WTC11 (cell line): Measurements from ENCODE around the gene FZD7. TPM values are rescaled to one million over a fixed set of nuclear protein-coding genes. Genes with fewer than 3 reads are reported as not detected.

Source experiments
- ATAC-seq: fragments of 200-7000 bp; cut with Tn5 transposase; 2 replicates; pipeline ENCODE4 v1.10.0; 2021; ENCODE audit warnings: mild to moderate bottlenecking, moderate library complexity
- CTCF ChIA-PET: fragments of 300-600 bp; sonication (Branson Sonifier 250); formaldehyde crosslinking; loops from one replicate; lab custom pipeline; 2021; ENCODE audit warnings: antibody characterized with exemption; lab: Charles Lee
- POLR2A ChIA-PET: fragments of 350-600 bp; sonication (Branson Sonifier 250); formaldehyde crosslinking; loops from one replicate; lab custom pipeline; 2021; ENCODE audit warnings: antibody characterized with exemption; lab: Charles Lee
- DNase-seq: peaks from one replicate; pipeline ENCODE4 v3.0.0; 2021; ENCODE audit warnings: low spot score
- H3K27ac Mint-ChIP-seq: 2 replicates; pipeline ENCODE4 v1.8.0; 2021; ENCODE audit warnings: mixed read lengths
- H3K27me3 Mint-ChIP-seq: 2 replicates; pipeline ENCODE4 v1.8.0; 2021; ENCODE audit warnings: low read depth, mild to moderate bottlenecking, moderate library complexity, mixed read lengths
- H3K36me3 Mint-ChIP-seq: 2 replicates; pipeline ENCODE4 v1.8.0; 2021; ENCODE audit warnings: mixed read lengths
- H3K4me1 Mint-ChIP-seq: 2 replicates; pipeline ENCODE4 v1.8.0; 2022; ENCODE audit warnings: mixed read lengths
- H3K4me3 Mint-ChIP-seq: 2 replicates; pipeline ENCODE4 v1.8.0; 2021; ENCODE audit warnings: mild to moderate bottlenecking, moderate library complexity, mixed read lengths
- H3K9me3 Mint-ChIP-seq: 2 replicates; pipeline ENCODE4 v1.8.0; 2021; ENCODE audit warnings: mixed read lengths
- ARID4B ChIP-seq: sonication (generic); formaldehyde crosslinking; IDR thresholded peaks from 2 replicates; pipeline ENCODE4 v1.8.0; 2023; ENCODE audit warnings: missing genetic modification reagents, mild to moderate bottlenecking, borderline replicate concordance
- ATF2 ChIP-seq: sonication (generic); formaldehyde crosslinking; IDR thresholded peaks from 2 replicates; pipeline ENCODE4 v1.8.1; 2022; ENCODE audit warnings: low read depth, missing genetic modification reagents, borderline replicate concordance
- CREM ChIP-seq: sonication (generic); formaldehyde crosslinking; IDR thresholded peaks from 2 replicates; pipeline ENCODE4 v1.8.1; 2022; ENCODE audit warnings: mild to moderate bottlenecking, missing genetic modification reagents, moderate library complexity
- EMX1 ChIP-seq: fragments of 250-450 bp; sonication (Bioruptor Pico); IDR thresholded peaks from 2 replicates; pipeline ENCODE4 v1.8.0; 2021; ENCODE audit warnings: mild to moderate bottlenecking
- FOXP1 ChIP-seq: sonication (generic); formaldehyde crosslinking; IDR thresholded peaks from 2 replicates; pipeline ENCODE4 v1.8.0; 2022; ENCODE audit warnings: missing genetic modification reagents, mild to moderate bottlenecking, moderate library complexity, borderline replicate concordance
- FOXP4 ChIP-seq: sonication (generic); formaldehyde crosslinking; IDR thresholded peaks from 2 replicates; pipeline ENCODE4 v1.8.0; 2022; ENCODE audit warnings: mild to moderate bottlenecking, missing genetic modification reagents
- HMGXB4 ChIP-seq: sonication (generic); formaldehyde crosslinking; IDR thresholded peaks from 2 replicates; pipeline ENCODE4 v1.8.1; 2023; ENCODE audit warnings: mild to moderate bottlenecking, moderate library complexity, missing genetic modification reagents
- IRF2 ChIP-seq: sonication (generic); formaldehyde crosslinking; IDR thresholded peaks from 2 replicates; pipeline ENCODE4 v1.8.0; 2022; ENCODE audit warnings: low read depth, missing genetic modification reagents, borderline replicate concordance
- JUN ChIP-seq: sonication (generic); formaldehyde crosslinking; IDR thresholded peaks from 2 replicates; pipeline ENCODE4 v1.8.0; 2023; ENCODE audit warnings: mild to moderate bottlenecking, missing genetic modification reagents
- MXD4 ChIP-seq: fragments of 250-450 bp; sonication (Bioruptor Pico); IDR thresholded peaks from 2 replicates; pipeline ENCODE4 v1.8.0; 2021; ENCODE audit warnings: mild to moderate bottlenecking, moderate library complexity, borderline replicate concordance
- NFATC4 ChIP-seq: fragments of 250-450 bp; sonication (Bioruptor Pico); IDR thresholded peaks from 2 replicates; pipeline ENCODE4 v1.9.0; 2021; ENCODE audit warnings: mild to moderate bottlenecking
- OVOL2 ChIP-seq: fragments of 250-450 bp; sonication (Bioruptor Pico); IDR thresholded peaks from 2 replicates; pipeline ENCODE4 v1.9.0; 2021; ENCODE audit warnings: mild to moderate bottlenecking, borderline replicate concordance
- TEAD1 ChIP-seq: sonication (generic); formaldehyde crosslinking; IDR thresholded peaks from 2 replicates; pipeline ENCODE4 v1.8.0; 2022; ENCODE audit warnings: mild to moderate bottlenecking, missing genetic modification reagents
- ZBTB21 ChIP-seq: sonication (generic); formaldehyde crosslinking; IDR thresholded peaks from 2 replicates; pipeline ENCODE4 v1.8.1; 2023; ENCODE audit warnings: mild to moderate bottlenecking, missing genetic modification reagents, borderline replicate concordance
- ZMAT4 ChIP-seq: fragments of 250-450 bp; sonication (Bioruptor Pico); IDR thresholded peaks from 2 replicates; pipeline ENCODE4 v1.9.0; 2021; ENCODE audit warnings: mild to moderate bottlenecking
- total RNA-seq: library from RNA; stranded (reverse); gene quantifications from 3 replicates; pipeline ENCODE4 v1.2.3, GENCODE V29; 2021

The FZD7 gene
- total RNA-seq, 1 experiment from 2014 or later = 153 TPM

- Mint-ChIP-seq H3K9me3 (no peaks in the 10 kb centered on the region), H3K4me3 (peak overlapping the region; percentile 50), H3K36me3 (no peaks in the 10 kb centered on the region), H3K27ac (peak overlapping the region; percentile 97), H3K4me1 (peaks cover 62% of the 10 kb centered on the region), H3K27me3 (peaks cover 77% of the 10 kb centered on the region)
- DNase-seq (no peak), ATAC-seq (peak; percentile 10)
- TF ChIP-seq OVOL2 (CRISPR knock-in tag) = no peak
- TF ChIP-seq ARID4B (CRISPR knock-in tag) = no peak
- TF ChIP-seq FOXP4 (CRISPR knock-in tag) = 0 out of 2 replicates have a peak, but pooled peaks have one; percentile 5
- no peak for TF ChIP-seq HMGXB4 (CRISPR knock-in tag)
- TF ChIP-seq FOXP1 (CRISPR knock-in tag) = 0 out of 2 replicates have a peak, but pooled peaks have one; percentile 20
- TF ChIP-seq JUN = no peak
- ChIA-PET POLR2A (interaction anchor here (0.8 to 2.2 kb wide), 7 partner anchors 8 to 51 kb away, joined by 3 to 9 read pairs (median 5); no protein-coding TSS in a partner anchor), CTCF (interaction anchor here (0.9 to 2.2 kb wide), 7 partner anchors 10 to 163 kb away, joined by 3 to 7 read pairs (median 3); no protein-coding TSS in a partner anchor)
Measured at GRCh38 chr2:202023904-202024266, 9.8 kb upstream of the FZD7 start.

- Mint-ChIP-seq H3K27me3 (peaks cover 79% of the 10 kb centered on the region), H3K27ac (peak overlapping the region; percentile 97; the same call in 1 of the 2 replicates)
- CTCF ChIA-PET = interaction anchor here (1.3 kb wide), 1 partner anchor 11 kb away, joined by 5 read pairs; no protein-coding TSS in a partner anchor
Measured at GRCh38 chr2:202024871-202025270, 8.8 kb upstream of the FZD7 start.

More at GRCh38 chr2:202024871-202025270, 8.8 kb upstream of the FZD7 start:
- TF ChIP-seq HMGXB4 (CRISPR knock-in tag) (no peak), NFATC4 (CRISPR knock-in tag) (no peak), EMX1 (CRISPR knock-in tag) (no peak), ATF2 (CRISPR knock-in tag) (no peak), ZMAT4 (CRISPR knock-in tag) (no peak), MXD4 (no peak), TEAD1 (CRISPR knock-in tag) (no peak), CREM (CRISPR knock-in tag) (no peak), IRF2 (CRISPR knock-in tag) (no peak), ZBTB21 (CRISPR knock-in tag) (no peak)
- TF ChIP-seq, all 79 proteins: peak for 0
- POLR2A ChIA-PET = interaction anchor here (1.6 kb wide), 1 partner anchor 19 kb away, joined by 3 read pairs; no protein-coding TSS in a partner anchor
- Mint-ChIP-seq H3K9me3 (no peaks in the 10 kb centered on the region), H3K4me3 (peak overlapping the region; percentile 50), H3K36me3 (no peaks in the 10 kb centered on the region), H3K4me1 (peaks cover 64% of the 10 kb centered on the region)
- ATAC-seq (no peak), DNase-seq (no peak)
